Stimulated activated CD4-positive, alpha-beta T cell treated with anti-CD3 and anti-CD28 coated beads, TNF-alpha, amount 100 ng/mL, for 48 hours (primary cell): ENCODE measurements around the gene GPI.
"Not testable (repeated sequence)": the region's sequence is repeated elsewhere in the genome, so short reads cannot be mapped to it uniquely, and the experiment has no call there.

Source experiments
- DNase-seq, 3 donors: peaks; one replicate each; pipeline ENCODE4 v3.0.0-alpha.2; 2020; ENCODE audit warnings: low read depth in 3 of 3

Gene GPI

GRCh38 chr19:34367624-34367957 is 2.6 kb downstream of the GPI start:
- no peak for DNase-seq

GRCh38 chr19:34368338-34368737 is 3.3 kb downstream of the GPI start:
- no peak for DNase-seq

- DNase-seq, result not testable (repeated sequence)
These were observed 4.2 kb downstream of the GPI start for GRCh38 chr19:34369166-34369565.

- DNase-seq, result no peak
These were observed 5.1 kb downstream of the GPI start for GRCh38 chr19:34370117-34370516.

- no peak for DNase-seq
These were observed 6.0 kb downstream of the GPI start for GRCh38 chr19:34370983-34371382.

GRCh38 chr19:34373601-34374288 is 8.7 kb downstream of the GPI start:
- no peak for DNase-seq

GRCh38 chr19:34375598-34375997 is 10.6 kb downstream of the GPI start:
- DNase-seq, result no peak

- no peak for DNase-seq
These were observed 15.7 kb downstream of the GPI start for GRCh38 chr19:34380639-34381241.

- DNase-seq, result no peak
These were observed 16.6 kb downstream of the GPI start for GRCh38 chr19:34381399-34382251.

- DNase-seq, result no peak
These were observed 17.5 kb downstream of the GPI start for GRCh38 chr19:34382471-34382870.

GRCh38 chr19:34383599-34383998 is 18.6 kb downstream of the GPI start:
- no peak for DNase-seq

GRCh38 chr19:34386645-34387445 is 21.8 kb downstream of the GPI start:
- DNase-seq, result no peak

GRCh38 chr19:34387446-34387810 is 22.4 kb downstream of the GPI start:
- DNase-seq, result no peak

GRCh38 chr19:34388745-34389144 is 23.7 kb downstream of the GPI start:
- not testable (repeated sequence) for DNase-seq

- no peak for DNase-seq
These were observed 26.8 kb downstream of the GPI start for GRCh38 chr19:34391813-34392212.

GRCh38 chr19:34393031-34393430 is 28.0 kb downstream of the GPI start:
- no peak for DNase-seq

- no peak for DNase-seq
These were observed 28.6 kb downstream of the GPI start for GRCh38 chr19:34393629-34394028.

- no peak for DNase-seq
These were observed 32.9 kb downstream of the GPI start for GRCh38 chr19:34397853-34398252.

- DNase-seq, result no peak
These were observed 34.9 kb downstream of the GPI start for GRCh38 chr19:34399886-34400285.

- DNase-seq, result not testable (repeated sequence)
These were observed 35.8 kb downstream of the GPI start for GRCh38 chr19:34400844-34401243.

- DNase-seq, result no peak
These were observed 37.1 kb downstream of the GPI start for GRCh38 chr19:34402074-34402600.

- peak in 1 of 3 donors; percentile 6 for DNase-seq
These were observed 38.8 kb downstream of the GPI start for GRCh38 chr19:34403784-34404108.
